NCI-H2107 treated with DMSO at 0.1 percent for 48 hours (cell line): ENCODE data around the gene COPE.

Experiments used
- DNase-seq: peaks from one replicate; lab custom pipeline; 2025; ENCODE audit not compliant: unreplicated experiment; lab: John Stamatoyannopoulos, UW

The COPE gene

GRCh38 chr19:18853755-18854427 lies 65.3 kb downstream of the COPE start:
- no peak for DNase-seq

GRCh38 chr19:18852648-18853047 lies 66.5 kb downstream of the COPE start:
- DNase-seq: no peak

GRCh38 chr19:18851673-18852325 lies 67.4 kb downstream of the COPE start:
- DNase-seq: no peak

GRCh38 chr19:18850471-18851375 lies 68.5 kb downstream of the COPE start:
- DNase-seq: no peak

GRCh38 chr19:18849838-18850400 lies 69.3 kb downstream of the COPE start:
- DNase-seq: no peak
